SU-DHL-6 (cell line): Measurements from ENCODE around the gene TSPAN18.

Experiments
- H2AFZ ChIP-seq: fragments of 200-600 bp; sonication (generic); 2 replicates; pipeline ENCODE4 v1.6.1; 2014; ENCODE audit warnings: low read depth, mild to moderate bottlenecking, moderate library complexity, mixed read lengths, antibody characterized with exemption, low read length; ENCODE audit not compliant: severe bottlenecking
- H3F3A ChIP-seq: fragments of 200-600 bp; shearing (Covaris generic); 2 replicates; pipeline ENCODE4 v1.6.0; 2016; ENCODE audit warnings: antibody characterized with exemption, mild to moderate bottlenecking; ENCODE audit not compliant: insufficient read depth
- H3K27ac ChIP-seq: fragments of 200-600 bp; sonication (generic); 2 replicates; pipeline ENCODE4 v1.5.1; 2016; ENCODE audit warnings: low read depth, mild to moderate bottlenecking, low read length, moderate library complexity, mixed read lengths
- H3K27me3 ChIP-seq: fragments of 200-600 bp; sonication (generic), shearing (Covaris generic); 2 replicates; pipeline ENCODE4 v1.6.0; 2014; ENCODE audit warnings: mild to moderate bottlenecking, low read length
- H3K36me3 ChIP-seq: fragments of 200-600 bp; sonication (generic); 2 replicates; pipeline ENCODE4 v1.6.1; 2014; ENCODE audit warnings: mild to moderate bottlenecking, low read length, mixed read lengths
- H3K4me2 ChIP-seq: fragments of 300-600, 200-600 bp; shearing (Covaris generic), sonication (generic); 2 replicates; pipeline ENCODE4 v1.6.0; 2014; ENCODE audit warnings: low read length, low read depth, mild to moderate bottlenecking; ENCODE audit not compliant: poor library complexity, severe bottlenecking
- H3K4me3 ChIP-seq: fragments of 200-600 bp; sonication (generic); 2 replicates; pipeline ENCODE4 v1.5.1; 2014; ENCODE audit warnings: antibody characterized with exemption, low read length, mild to moderate bottlenecking, mixed read lengths; ENCODE audit not compliant: insufficient read depth, poor library complexity, severe bottlenecking
- H3K79me2 ChIP-seq: fragments of 200-600 bp; sonication (generic); 2 replicates; pipeline ENCODE4 v1.6.1; 2014; ENCODE audit warnings: mild to moderate bottlenecking, low read length, moderate library complexity; ENCODE audit not compliant: insufficient read depth
- H3K9ac ChIP-seq: fragments of 200-600 bp; sonication (generic); 2 replicates; pipeline ENCODE4 v1.7.0; 2014; ENCODE audit warnings: mild to moderate bottlenecking, low read length
- H3K9me2 ChIP-seq: fragments of 200-600 bp; sonication (generic); replicated peaks from 2 replicates; pipeline ENCODE4 v1.6.1; 2014; ENCODE audit warnings: low read length; ENCODE audit not compliant: insufficient read depth
- H3K9me3 ChIP-seq: fragments of 200-600 bp; sonication (generic); 2 replicates; pipeline ENCODE4 v1.6.1; 2014; ENCODE audit warnings: low read length, mixed read lengths; ENCODE audit not compliant: insufficient read depth
- H4K20me1 ChIP-seq: fragments of 200-600 bp; sonication (generic); 2 replicates; pipeline ENCODE4 v1.6.1; 2014; ENCODE audit warnings: low read depth, mild to moderate bottlenecking, antibody characterized with exemption, low read length, moderate library complexity, mixed read lengths
- CTCF ChIP-seq: fragments of 200-600 bp; sonication (generic); IDR thresholded peaks from one replicate; pipeline ENCODE4 v1.5.1; 2017; ENCODE audit warnings: antibody characterized with exemption, mild to moderate bottlenecking, low read length, moderate library complexity; ENCODE audit not compliant: insufficient read depth, poor library complexity, severe bottlenecking
- EZH2phosphoT487 ChIP-seq: fragments of 200-600 bp; sonication (generic), shearing (Covaris generic); conservative IDR thresholded peaks from 2 replicates; pipeline ENCODE4 v1.6.1; 2018; ENCODE audit warnings: mild to moderate bottlenecking, antibody characterized with exemption, low read length, moderate library complexity, mixed read lengths

TSPAN18 gene

GRCh38 chr11:44684859-44685281 is 41.9 kb upstream of the TSPAN18 start:
- no peak overlapping the region for H3K9ac ChIP-seq
- no peaks in the 10 kb centered on the region for H3K9me3 ChIP-seq
- no peak overlapping the region for H2AFZ ChIP-seq
- H3K36me3 ChIP-seq = no peaks in the 10 kb centered on the region
- no peaks in the 10 kb centered on the region for H4K20me1 ChIP-seq
- H3F3A ChIP-seq = no peaks in the 10 kb centered on the region
- H3K27ac ChIP-seq = no peak overlapping the region
- H3K9me2 ChIP-seq = no peaks in the 10 kb centered on the region
- H3K27me3 ChIP-seq = no peaks in the 10 kb centered on the region
- no peak overlapping the region for H3K4me3 ChIP-seq
- no peaks in the 10 kb centered on the region for H3K79me2 ChIP-seq
- TF ChIP-seq CTCF (no peak), EZH2phosphoT487 (no peak)
- no peak overlapping the region for H3K4me2 ChIP-seq

- H4K20me1 ChIP-seq = no peaks in the 10 kb centered on the region
- no peak overlapping the region for H3K9ac ChIP-seq
- H3K9me2 ChIP-seq = no peaks in the 10 kb centered on the region
- no peaks in the 10 kb centered on the region for H3K36me3 ChIP-seq
- no peaks in the 10 kb centered on the region for H3K27me3 ChIP-seq
- no peak overlapping the region for H2AFZ ChIP-seq
- TF ChIP-seq CTCF (no peak), EZH2phosphoT487 (no peak)
- no peaks in the 10 kb centered on the region for H3K9me3 ChIP-seq
- no peaks in the 10 kb centered on the region for H3K79me2 ChIP-seq
- H3K4me3 ChIP-seq = no peak overlapping the region
- H3F3A ChIP-seq = no peaks in the 10 kb centered on the region
- no peak overlapping the region for H3K27ac ChIP-seq
- no peak overlapping the region for H3K4me2 ChIP-seq
Measured at GRCh38 chr11:44687388-44687787, 39.4 kb upstream of the TSPAN18 start.

GRCh38 chr11:44689265-44689664 is 37.5 kb upstream of the TSPAN18 start:
- Histone ChIP-seq H2AFZ (no peak overlapping the region), H4K20me1 (no peaks in the 10 kb centered on the region), H3K9me2 (no peaks in the 10 kb centered on the region), H3K4me3 (no peak overlapping the region), H3K9ac (no peak overlapping the region), H3K36me3 (no peaks in the 10 kb centered on the region), H3K9me3 (no peaks in the 10 kb centered on the region), H3K27me3 (no peaks in the 10 kb centered on the region), H3K79me2 (no peaks in the 10 kb centered on the region), H3K27ac (no peak overlapping the region), H3F3A (no peaks in the 10 kb centered on the region), H3K4me2 (no peak overlapping the region)
- no peak for TF ChIP-seq CTCF
- no peak for TF ChIP-seq EZH2phosphoT487
